IPS DF 19.7 (cell line): ENCODE results near the gene ST6GAL2.

Experiments used
- DNase-seq: peaks from one replicate; pipeline ENCODE4 v3.0.0-alpha.2; 2013; ENCODE audit warnings: low read depth, low spot score

Gene ST6GAL2

GRCh38 chr2:106863387-106863786, 22.6 kb downstream of the ST6GAL2 start:
- DNase-seq, result no peak

DNA sequence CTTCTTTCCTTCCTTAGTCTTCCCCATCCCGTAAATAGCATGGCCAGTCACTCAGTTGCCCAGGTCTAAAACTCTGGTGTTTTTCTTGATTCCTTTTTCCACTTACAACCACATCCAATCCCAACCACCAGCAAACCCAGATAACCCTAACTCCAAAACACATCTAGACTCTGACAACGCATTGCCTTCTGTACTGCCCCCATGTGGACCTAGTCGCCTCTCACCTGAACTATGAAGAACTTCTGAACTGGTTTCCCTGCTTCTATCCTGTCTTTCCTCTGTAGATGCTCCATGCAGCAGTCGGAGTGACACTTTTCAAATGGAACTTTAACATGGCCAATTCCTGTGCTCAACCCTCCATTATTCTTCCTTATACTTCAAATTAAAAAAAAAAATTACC, 26.5 kb downstream of the ST6GAL2 start:
- no peak for DNase-seq

DNA sequence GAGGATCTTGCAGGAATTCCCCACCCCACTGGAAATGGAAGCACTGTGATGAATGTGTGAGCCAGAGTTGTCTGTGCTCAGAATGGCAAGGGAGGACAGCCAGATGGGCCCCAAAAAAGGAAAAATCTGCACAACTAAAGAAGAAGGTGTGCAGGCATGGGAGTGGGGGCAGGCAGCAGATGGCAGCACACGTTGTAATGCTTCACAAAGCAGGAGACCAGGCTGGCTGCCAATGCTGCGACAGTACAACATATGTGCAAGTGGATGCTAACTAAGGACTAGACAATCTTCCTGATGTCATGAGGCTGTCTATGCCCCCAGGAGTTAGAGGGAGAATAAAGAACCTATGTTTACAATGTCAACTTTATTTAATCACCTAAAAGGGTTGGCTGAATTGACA, 27.2 kb downstream of the ST6GAL2 start:
- DNase-seq, result no peak

DNA sequence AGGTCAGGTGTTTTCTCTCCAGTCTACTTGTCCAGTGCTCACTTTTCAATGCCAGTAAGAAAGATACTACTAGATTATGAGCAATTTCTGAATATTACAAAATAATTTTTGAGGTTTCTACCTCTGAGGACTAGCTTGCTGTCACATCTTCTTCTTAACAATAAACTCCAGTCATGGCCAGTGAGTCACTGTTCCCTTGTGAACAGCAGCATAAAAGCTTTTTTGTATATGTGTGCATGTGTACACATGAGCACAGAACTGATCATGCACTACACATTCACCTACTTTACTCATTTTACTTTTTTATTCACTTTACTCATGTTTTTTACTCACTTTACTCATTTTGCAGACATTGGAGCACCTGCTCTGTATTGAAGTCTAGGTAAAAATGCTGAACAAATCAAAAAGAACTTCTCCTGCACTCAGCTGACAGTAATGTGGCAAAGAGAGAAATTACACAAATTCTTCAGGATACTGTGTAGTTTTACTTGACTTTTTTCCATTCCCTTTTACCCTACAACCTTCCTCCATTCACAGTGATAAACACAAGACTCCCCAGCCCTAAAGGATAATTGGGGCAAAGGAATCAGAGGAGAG, 28.0 kb downstream of the ST6GAL2 start:
- DNase-seq, result no peak

DNA sequence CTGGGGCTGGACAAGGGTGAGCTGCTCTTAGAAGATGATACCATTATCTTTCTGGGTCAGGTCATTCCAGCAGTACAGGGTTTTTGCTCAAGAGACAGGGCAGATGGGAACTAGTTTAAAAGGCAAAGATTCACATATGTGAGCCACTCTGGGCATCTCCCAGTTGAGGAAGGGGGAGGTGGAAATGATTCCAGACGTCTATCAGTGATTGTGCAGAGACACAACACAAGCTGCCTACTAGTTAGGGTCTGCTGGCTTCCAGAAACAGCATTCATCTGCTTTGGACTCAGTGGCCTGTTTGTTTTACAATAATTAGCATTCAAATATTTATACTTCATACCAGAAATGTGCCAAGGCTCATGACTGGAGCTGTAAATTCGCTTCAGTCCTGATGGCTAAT, 32.3 kb downstream of the ST6GAL2 start:
- DNase-seq, result no peak

DNA sequence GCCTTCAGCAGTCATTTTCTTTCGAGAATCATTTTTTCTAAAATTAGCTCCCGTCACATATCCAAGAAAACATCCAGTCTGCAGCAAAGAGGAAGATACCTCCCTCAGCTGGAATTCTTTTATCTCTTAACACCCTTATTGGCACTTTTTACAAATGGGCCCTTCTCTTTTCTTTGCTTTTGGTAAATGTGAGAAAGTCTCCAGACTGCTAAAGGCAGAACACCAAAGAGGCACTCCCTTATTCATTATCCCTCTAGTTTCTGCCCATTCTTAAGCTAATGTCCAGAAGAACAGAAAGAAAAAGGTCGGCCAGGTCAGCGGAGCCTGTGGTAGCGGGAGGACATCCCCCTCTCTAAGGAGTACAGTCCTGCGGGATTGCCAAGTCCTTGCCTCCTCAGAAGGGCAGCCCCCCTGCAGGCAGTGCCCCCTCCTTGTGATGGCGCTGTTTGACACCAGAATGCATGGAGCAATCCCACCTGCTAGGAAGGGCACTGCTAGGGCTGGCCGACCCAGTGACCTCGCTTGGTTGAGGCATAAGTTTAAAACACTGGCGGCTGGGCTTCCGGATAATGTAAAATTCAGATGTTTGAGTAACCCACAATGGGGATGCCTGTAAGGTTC, 34.0 kb downstream of the ST6GAL2 start:
- peak; percentile 25 for DNase-seq

DNA sequence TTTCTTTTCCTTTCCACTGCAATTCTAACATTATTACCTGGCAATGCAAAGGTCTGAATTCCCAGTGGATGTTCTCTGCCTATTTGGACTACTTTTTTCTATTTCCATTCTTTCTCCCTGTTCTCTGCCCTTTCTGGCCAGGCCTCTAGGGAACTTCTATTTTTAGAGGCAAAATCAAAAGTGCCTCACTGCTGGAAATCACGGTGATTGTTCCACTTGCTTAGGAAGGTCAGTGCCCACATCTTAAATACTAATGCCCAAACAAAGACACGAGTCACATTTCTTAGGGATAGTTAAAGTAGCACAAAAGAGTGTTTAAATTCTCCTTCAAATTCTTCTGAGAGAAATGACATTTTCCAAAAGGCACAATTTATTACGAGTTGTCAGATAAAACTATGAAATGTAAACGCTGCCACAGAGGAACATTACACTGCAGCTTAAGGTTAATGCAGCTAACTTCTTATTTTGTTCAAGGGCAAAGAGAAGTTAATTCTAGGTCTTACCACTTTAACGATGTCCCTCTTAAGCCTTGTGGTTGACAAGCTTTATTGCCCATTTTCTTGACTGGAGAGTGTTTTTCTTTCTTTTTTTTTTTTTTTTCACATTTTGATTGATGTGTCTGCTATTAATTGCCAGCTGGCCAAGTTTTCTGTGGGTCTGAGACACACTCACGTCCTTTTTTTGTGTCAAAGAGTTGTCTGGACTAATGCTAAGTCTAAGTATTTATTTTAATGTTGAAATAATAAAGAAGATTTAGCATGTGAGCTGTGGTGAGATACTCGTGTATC, 34.7 kb downstream of the ST6GAL2 start:
- DNase-seq, result no peak

GRCh38 chr2:106849253-106849652, 36.7 kb downstream of the ST6GAL2 start:
- no peak for DNase-seq

DNA sequence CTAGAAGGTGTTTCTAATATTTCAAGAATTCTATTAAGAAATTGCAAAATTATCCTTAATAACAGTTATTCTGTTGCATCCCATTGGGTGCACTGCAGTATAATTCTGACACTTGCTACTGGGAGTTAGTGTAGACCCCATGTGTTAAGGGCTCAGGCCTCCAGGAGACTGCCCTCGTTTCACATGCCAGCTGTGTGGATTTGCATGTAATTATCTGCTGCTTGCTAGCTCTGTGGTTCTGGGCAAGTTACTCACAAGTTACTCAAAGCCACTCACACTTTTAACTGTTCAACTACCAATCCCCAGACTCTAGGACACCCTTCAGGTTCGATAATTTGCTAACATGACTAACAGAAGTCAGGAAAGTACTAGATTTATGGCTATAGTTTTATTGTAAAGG, 38.6 kb downstream of the ST6GAL2 start:
- DNase-seq, result no peak

- no peak for DNase-seq
These were observed 40.3 kb downstream of the ST6GAL2 start for GRCh38 chr2:106845716-106846115.

- no peak for DNase-seq
These were observed 42.1 kb downstream of the ST6GAL2 start for GRCh38 chr2:106843910-106844250.

- DNase-seq, result no peak
These were observed 42.7 kb downstream of the ST6GAL2 start for GRCh38 chr2:106843001-106843909.

- DNase-seq, result no peak
These were observed 43.9 kb downstream of the ST6GAL2 start for GRCh38 chr2:106841886-106842645.

GRCh38 chr2:106840818-106841217, 45.1 kb downstream of the ST6GAL2 start:
- no peak for DNase-seq

- peak; percentile 75 for DNase-seq
These were observed 45.9 kb downstream of the ST6GAL2 start for GRCh38 chr2:106839849-106840595.

GRCh38 chr2:106833256-106833655, 52.7 kb downstream of the ST6GAL2 start:
- no peak for DNase-seq

- DNase-seq, result no peak
These were observed 54.0 kb downstream of the ST6GAL2 start for GRCh38 chr2:106831816-106832569.

GRCh38 chr2:106831241-106831640, 54.7 kb downstream of the ST6GAL2 start:
- DNase-seq, result no peak

DNA sequence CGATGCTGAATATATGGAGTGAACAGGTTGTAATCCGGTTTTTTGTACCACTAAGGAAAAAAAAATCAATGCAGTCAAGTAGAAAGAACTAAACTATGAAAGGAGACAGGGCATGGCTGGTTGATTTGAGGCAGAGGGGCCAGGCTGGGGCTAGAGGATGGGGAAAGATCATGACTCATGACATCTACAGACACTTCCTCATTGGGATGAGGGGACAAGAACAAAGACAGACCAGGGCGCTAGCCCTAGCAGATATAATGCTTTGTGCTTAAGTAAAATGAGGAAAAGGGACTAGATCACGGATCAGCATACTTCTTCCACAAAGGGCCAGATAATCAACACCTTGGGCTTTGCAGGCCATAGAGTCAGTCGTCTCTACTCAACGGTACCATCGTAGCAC, 55.8 kb downstream of the ST6GAL2 start:
- no peak for DNase-seq

- DNase-seq, result no peak
These were observed 57.8 kb downstream of the ST6GAL2 start for GRCh38 chr2:106828119-106828518.
